Skeletal muscle satellite cell (primary cell): ENCODE measurements around the gene ARPC5.

Experiments used
- H3K27me3 ChIP-seq: 2 replicates; pipeline ENCODE4 v1.7.0; 2013; ENCODE audit warnings: low read length; ENCODE audit not compliant: control insufficient read depth, insufficient read depth
- H3K36me3 ChIP-seq: 2 replicates; pipeline ENCODE4 v1.7.0; 2013; ENCODE audit warnings: mild to moderate bottlenecking, control low read depth, low read length; ENCODE audit not compliant: insufficient read depth
- H3K4me1 ChIP-seq: 2 replicates; pipeline ENCODE4 v1.7.0; 2013; ENCODE audit warnings: low read length; ENCODE audit not compliant: control insufficient read depth, insufficient read depth
- H3K4me2 ChIP-seq: 2 replicates; pipeline ENCODE4 v1.7.0; 2013; ENCODE audit warnings: mild to moderate bottlenecking, low read length
- H3K4me3 ChIP-seq: 2 replicates; pipeline ENCODE4 v1.7.0; 2013; ENCODE audit warnings: low read length
- H3K9ac ChIP-seq: 2 replicates; pipeline ENCODE4 v1.7.0; 2013; ENCODE audit warnings: mild to moderate bottlenecking, low read depth, low read length, moderate library complexity
- H3K9me3 ChIP-seq: replicated peaks from 2 replicates; pipeline ENCODE4 v1.7.0; 2013; ENCODE audit warnings: mild to moderate bottlenecking, control low read depth, low read length

The ARPC5 gene

DNA sequence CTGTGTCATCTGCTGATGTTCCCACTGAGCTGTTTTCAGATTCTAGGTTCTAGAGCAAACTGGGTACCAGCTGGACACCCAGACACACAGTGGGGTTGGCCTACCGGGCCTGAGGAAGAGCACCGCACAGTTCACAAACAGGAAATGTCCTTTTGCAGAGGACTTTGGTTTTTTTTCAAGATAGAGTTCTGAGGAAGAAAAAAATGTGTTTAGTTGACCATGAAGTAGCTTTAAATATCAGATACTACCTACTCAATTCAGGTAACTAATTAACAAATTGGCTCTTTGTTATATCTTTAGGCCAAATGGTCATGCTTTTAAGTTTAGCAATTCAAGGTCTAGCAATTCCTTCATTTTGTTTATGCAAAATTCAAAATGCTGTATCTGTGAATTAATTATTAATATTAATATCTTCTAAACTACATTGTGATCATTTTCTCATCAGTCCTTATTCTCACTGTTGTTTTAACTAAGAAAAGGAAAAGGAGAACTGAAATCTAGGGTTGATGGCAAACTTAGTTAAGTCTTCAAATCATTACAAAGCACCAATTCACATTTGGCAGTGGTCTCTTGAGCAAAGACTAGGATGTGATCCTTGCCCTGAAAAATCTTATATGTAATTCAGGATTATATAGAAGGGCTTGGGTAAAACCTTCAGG is 28.1 kb downstream of the ARPC5 start:
- no peak overlapping the region for H3K9ac ChIP-seq
- H3K27me3 ChIP-seq: no peaks in the 10 kb centered on the region
- H3K4me1 ChIP-seq: peaks cover 33% of the 10 kb centered on the region
- H3K4me3 ChIP-seq: no peak overlapping the region
- no peaks in the 10 kb centered on the region for H3K9me3 ChIP-seq
- H3K4me2 ChIP-seq: no peak overlapping the region
- H3K36me3 ChIP-seq: no peaks in the 10 kb centered on the region

DNA sequence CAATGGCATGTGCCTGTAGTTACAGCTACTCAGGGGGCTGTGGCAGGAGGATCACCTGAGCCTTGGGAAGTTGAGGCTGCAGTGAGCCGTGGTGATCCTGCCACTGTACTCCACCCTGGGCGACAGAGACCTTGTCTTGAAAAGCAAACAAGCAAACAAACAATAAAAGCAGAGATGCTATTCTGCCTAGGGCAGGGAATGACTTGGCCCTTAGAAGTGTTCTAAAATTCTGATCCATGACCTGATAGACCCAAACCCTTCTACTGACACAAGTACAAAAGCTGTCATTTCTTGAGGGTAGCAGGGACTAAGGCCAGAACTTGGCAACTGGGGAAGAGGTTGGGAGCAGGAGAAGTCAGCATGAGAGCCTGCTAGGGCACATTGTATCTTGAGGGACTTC is 29.7 kb downstream of the ARPC5 start:
- H3K9me3 ChIP-seq: no peaks in the 10 kb centered on the region
- H3K27me3 ChIP-seq: no peaks in the 10 kb centered on the region
- H3K36me3 ChIP-seq: no peaks in the 10 kb centered on the region
- H3K9ac ChIP-seq: no peak overlapping the region
- no peak overlapping the region for H3K4me3 ChIP-seq
- peaks cover 33% of the 10 kb centered on the region for H3K4me1 ChIP-seq
- H3K4me2 ChIP-seq: no peak overlapping the region

DNA sequence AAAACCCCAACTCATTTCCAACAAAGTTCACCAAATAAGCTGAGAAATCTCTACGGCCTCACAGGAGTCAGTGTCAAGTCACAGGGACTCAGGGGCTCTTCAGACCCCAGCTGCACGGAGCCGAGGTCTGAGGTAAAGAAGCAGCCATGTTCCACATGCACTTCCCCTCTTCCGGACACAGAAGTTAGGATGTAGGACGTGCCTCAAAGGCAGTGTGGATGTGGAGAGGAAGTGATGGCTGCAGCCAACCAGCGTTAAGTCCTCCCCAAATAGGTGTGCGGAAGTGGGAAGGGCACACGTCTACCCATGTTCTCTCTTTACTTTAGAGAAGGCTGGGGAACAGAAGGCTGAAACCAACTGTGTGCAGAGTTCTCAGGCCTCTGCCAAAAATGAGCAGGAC is 30.8 kb downstream of the ARPC5 start:
- Histone ChIP-seq H3K4me1 (peaks cover 35% of the 10 kb centered on the region), H3K9ac (no peak overlapping the region)

DNA sequence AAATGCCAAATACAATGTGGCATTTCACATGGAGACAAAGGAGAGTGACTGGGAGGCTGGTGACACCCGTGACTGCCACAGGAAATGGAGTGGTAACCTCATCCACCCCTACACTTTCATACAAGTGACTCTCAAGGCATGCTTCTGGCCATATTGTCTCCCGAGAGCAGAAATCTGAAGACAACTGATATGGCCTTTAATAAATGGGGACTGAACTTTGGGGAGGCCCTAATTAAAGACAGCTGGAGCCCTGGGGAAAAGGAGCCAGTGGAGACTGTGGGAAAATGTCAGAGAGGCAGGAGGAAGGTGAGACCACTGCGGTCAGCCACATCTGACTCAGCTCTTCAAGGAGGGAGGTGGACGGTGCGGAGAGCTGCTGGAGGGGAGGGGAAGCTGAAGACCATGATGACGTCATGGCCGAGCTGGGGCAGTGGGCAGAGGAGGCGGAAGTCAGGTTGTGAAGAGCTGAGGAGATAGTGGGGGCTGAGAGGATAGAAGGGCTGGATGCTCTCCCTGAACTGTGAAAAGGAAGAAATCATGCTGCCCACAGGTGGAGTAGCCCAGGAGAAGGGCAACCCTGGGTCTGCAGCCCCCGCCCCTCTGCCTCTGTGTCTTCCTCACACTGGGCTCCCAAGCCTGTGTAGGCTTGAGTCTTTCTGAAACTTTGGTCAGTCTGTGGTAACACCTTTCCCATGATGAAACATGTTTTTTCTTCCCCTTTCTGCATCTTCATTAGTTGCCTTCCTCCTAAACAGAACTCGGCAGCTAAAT is 31.4 kb downstream of the ARPC5 start:
- Histone ChIP-seq H3K36me3 (no peaks in the 10 kb centered on the region), H3K9ac (no peak overlapping the region), H3K4me2 (no peak overlapping the region), H3K4me3 (no peak overlapping the region), H3K27me3 (no peaks in the 10 kb centered on the region), H3K9me3 (no peaks in the 10 kb centered on the region), H3K4me1 (peaks cover 29% of the 10 kb centered on the region)

More for the DNA sequence above, 30.8 kb downstream of the ARPC5 start:
- H3K4me2 ChIP-seq: no peak overlapping the region
- H3K36me3 ChIP-seq: no peaks in the 10 kb centered on the region
- H3K9me3 ChIP-seq: no peaks in the 10 kb centered on the region
- H3K27me3 ChIP-seq: no peaks in the 10 kb centered on the region
- no peak overlapping the region for H3K4me3 ChIP-seq

DNA sequence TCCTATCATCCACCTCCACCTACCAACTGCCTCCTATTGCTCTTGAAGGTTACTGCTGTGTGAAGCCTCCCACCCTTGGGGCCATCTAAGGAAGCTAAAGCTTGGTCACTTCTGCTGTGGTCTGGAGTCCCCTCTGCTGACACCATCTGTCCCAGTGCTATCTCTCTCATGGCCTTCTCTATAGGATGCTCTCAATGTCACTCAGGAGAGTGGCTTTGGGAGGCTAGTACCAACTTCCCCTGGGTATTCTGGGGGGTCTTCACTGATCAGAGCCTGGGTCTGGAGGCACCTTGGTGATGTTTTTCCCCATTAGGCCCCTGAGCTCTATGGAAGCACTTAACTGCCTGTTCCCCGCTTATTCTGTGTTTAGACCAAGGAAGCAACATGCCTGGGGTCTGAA is 33.1 kb downstream of the ARPC5 start:
- Histone ChIP-seq H3K9me3 (no peaks in the 10 kb centered on the region), H3K9ac (no peak overlapping the region), H3K27me3 (no peaks in the 10 kb centered on the region), H3K4me2 (no peak overlapping the region), H3K4me1 (peaks cover 14% of the 10 kb centered on the region), H3K36me3 (no peaks in the 10 kb centered on the region), H3K4me3 (no peak overlapping the region)

DNA sequence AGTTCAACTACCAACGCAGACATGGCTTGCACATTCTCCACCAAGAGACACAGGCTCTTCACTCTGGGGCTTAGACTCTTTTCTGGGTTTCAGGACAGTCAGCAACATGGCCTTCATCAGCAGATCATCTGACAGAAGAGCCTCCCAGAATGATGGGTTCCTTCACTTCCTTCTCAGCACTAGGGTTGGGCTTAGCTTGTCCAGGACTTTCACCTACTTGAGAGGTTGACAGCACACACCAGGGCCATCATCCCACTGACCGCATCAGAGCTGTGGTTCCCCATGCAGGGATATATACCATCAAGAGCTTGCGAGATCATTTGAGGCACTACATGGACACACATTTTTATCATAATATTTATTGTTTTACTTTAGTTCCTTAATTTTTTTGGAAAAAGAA is 34.9 kb downstream of the ARPC5 start:
- Histone ChIP-seq H3K27me3 (peaks cover 6% of the 10 kb centered on the region), H3K9me3 (no peaks in the 10 kb centered on the region), H3K36me3 (no peaks in the 10 kb centered on the region), H3K4me3 (no peak overlapping the region), H3K4me2 (no peak overlapping the region), H3K9ac (no peak overlapping the region), H3K4me1 (peaks cover 14% of the 10 kb centered on the region)

DNA sequence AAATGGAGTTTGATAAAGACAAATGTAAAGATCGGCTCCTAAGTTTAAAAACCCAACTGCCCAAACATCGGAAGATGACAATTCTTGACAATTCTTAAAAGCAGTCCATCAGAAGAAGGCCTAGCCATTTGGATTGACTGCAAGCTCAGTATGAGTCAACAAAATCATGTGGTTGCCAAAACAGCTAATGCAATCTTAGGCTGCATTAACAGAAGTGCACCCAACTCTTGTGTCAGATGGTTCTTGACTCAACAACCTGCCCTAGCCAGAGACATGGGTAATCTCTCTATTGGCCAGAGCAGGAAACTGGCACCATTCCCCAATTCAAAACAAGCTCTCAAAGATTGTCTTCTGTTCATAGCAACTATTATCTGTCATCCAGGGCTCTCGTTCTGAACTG is 35.4 kb downstream of the ARPC5 start:
- Histone ChIP-seq H3K4me3 (no peak overlapping the region), H3K36me3 (no peaks in the 10 kb centered on the region), H3K4me1 (peaks cover 14% of the 10 kb centered on the region), H3K4me2 (no peak overlapping the region), H3K27me3 (peaks cover 7% of the 10 kb centered on the region), H3K9ac (no peak overlapping the region), H3K9me3 (no peaks in the 10 kb centered on the region)

DNA sequence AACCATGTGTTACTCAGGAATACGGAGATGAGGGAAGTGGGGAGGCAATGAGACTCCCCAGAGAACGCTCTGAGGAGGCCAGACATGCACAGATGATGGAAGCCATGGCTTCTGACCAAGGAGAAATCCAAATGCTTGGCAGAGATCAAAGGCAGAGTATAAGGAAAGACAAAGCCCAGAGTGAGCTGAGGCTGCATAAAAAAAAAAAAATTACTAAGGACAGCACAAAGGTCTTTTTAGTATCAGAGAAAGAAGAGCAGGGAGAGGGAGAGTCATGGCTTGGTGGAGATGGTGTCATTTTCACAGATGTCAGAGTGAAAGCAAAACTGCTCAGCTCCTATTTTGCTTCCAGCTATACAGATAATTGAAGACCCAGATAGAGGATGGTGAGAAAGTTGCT is 37.2 kb downstream of the ARPC5 start:
- H3K9me3 ChIP-seq: no peaks in the 10 kb centered on the region
- H3K9ac ChIP-seq: no peak overlapping the region
- peaks cover 5% of the 10 kb centered on the region for H3K4me1 ChIP-seq
- H3K4me3 ChIP-seq: no peak overlapping the region
- H3K36me3 ChIP-seq: no peaks in the 10 kb centered on the region
- H3K4me2 ChIP-seq: no peak overlapping the region
- peaks cover 7% of the 10 kb centered on the region for H3K27me3 ChIP-seq

DNA sequence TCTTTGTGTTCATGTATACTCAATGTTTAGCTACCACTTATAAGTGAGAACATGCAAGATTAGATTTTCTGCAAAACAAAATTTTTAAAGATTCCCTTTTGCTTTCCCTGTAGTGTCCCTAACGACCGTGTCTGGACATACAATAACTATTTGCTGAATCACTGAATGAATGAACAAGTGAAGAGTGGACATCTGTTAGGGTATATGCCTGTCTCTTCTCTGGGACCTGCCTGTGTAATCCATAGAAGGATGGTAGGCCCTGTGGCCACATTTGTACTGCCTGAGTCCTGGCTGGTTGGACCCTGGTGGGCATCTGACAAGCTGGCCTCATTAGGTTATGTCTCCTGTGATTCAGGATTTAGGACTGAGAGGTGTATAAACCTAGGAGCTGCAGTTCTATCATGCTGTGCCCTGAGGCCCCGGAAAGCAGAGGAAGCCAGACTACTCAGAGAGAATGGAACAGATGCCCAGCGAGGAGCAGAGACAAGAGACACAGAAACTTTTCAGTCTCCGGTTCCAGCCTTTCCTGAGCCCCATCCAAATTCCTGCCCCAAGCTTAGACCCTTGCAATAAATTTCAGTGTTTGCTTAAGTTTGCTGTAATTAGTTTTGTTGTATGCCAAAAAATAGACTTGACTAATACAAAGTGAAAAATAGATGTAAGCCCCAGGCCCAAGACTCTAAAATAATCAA is 37.8 kb downstream of the ARPC5 start:
- H3K36me3 ChIP-seq: no peaks in the 10 kb centered on the region
- no peak overlapping the region for H3K9ac ChIP-seq
- H3K4me2 ChIP-seq: no peak overlapping the region
- H3K4me3 ChIP-seq: no peak overlapping the region
- peaks cover 5% of the 10 kb centered on the region for H3K4me1 ChIP-seq
- peaks cover 7% of the 10 kb centered on the region for H3K27me3 ChIP-seq
- H3K9me3 ChIP-seq: no peaks in the 10 kb centered on the region

DNA sequence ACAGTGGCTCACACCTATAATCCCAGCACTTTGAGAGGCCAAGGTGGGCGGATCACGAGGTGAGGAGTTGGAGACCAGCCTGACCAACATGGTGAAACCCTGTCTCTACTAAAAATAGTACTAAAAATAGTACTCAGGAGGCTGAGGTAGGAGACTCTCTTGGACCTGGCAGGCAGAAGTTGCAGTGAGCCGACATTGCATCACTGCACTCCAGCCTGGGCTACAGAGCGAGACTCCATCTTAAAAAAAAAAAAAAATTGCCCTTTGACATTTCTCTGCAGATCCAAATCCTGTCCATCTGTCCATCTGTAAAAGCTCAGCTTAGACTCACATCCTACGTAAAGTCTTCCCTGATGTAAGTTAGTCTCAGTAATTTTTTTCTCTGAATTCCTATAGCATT is 39.1 kb downstream of the ARPC5 start:
- H3K9ac ChIP-seq: no peak overlapping the region
- no peaks in the 10 kb centered on the region for H3K36me3 ChIP-seq
- H3K4me1 ChIP-seq: peaks cover 5% of the 10 kb centered on the region
- H3K4me3 ChIP-seq: no peak overlapping the region
- no peaks in the 10 kb centered on the region for H3K9me3 ChIP-seq
- H3K27me3 ChIP-seq: peaks cover 7% of the 10 kb centered on the region
- H3K4me2 ChIP-seq: no peak overlapping the region

DNA sequence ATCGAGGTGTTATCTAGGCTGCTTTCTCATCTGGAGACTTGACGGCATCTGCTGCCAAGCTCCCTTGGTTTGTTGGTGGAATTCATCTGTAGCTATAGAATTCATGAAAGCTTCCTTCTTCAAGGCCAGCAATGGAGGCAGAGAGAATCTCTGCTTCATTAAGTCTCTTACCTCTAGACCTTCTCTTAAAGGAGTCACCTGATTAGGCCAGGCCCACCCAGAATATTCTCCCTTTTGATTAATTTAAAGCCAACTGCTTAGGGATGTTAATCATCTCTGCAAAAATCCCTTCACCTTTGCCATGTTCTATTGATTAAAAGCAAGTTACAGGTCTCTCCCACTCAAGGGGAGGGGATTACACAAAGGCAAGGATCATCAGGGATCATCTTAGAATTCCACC is 40.0 kb downstream of the ARPC5 start:
- Histone ChIP-seq H3K9me3 (no peaks in the 10 kb centered on the region), H3K27me3 (peaks cover 7% of the 10 kb centered on the region), H3K4me2 (no peak overlapping the region), H3K4me1 (peaks cover 3% of the 10 kb centered on the region), H3K4me3 (no peak overlapping the region), H3K36me3 (no peaks in the 10 kb centered on the region), H3K9ac (no peak overlapping the region)
